Hematopoietic multipotent progenitor cell treated with erythropoietin and hydrocortisone succinate and interleukin-3 and kit ligand, for 15 days (in vitro differentiated cells): ENCODE results near the gene C1orf105.

Experiments
- DNase-seq: peaks from one replicate; pipeline ENCODE4 v3.0.0-alpha.2; 2015; ENCODE audit warnings: low spot score

The C1orf105 gene

GRCh38 chr1:172457479-172458130 lies 37.1 kb downstream of the C1orf105 start:
- no peak for DNase-seq

GRCh38 chr1:172460177-172460576 lies 39.7 kb downstream of the C1orf105 start:
- no peak for DNase-seq

- DNase-seq: no peak
These were observed 40.4 kb downstream of the C1orf105 start for GRCh38 chr1:172460887-172461315.

GRCh38 chr1:172465617-172466016 lies 45.1 kb downstream of the C1orf105 start:
- no peak for DNase-seq

- no peak for DNase-seq
These were observed 46.4 kb downstream of the C1orf105 start for GRCh38 chr1:172466795-172467407.

- no peak for DNase-seq
These were observed 47.0 kb downstream of the C1orf105 start for GRCh38 chr1:172467446-172467845.

- DNase-seq: no peak
These were observed 47.8 kb downstream of the C1orf105 start for GRCh38 chr1:172468296-172468695.

- no peak for DNase-seq
These were observed 49.2 kb downstream of the C1orf105 start for GRCh38 chr1:172469717-172470116.

GRCh38 chr1:172470149-172470548 lies 49.7 kb downstream of the C1orf105 start:
- no peak for DNase-seq

- DNase-seq: no peak
These were observed 51.2 kb downstream of the C1orf105 start for GRCh38 chr1:172471666-172472065.

- DNase-seq: no peak
These were observed 52.0 kb downstream of the C1orf105 start for GRCh38 chr1:172472495-172472894.

- DNase-seq: no peak
These were observed 52.8 kb downstream of the C1orf105 start for GRCh38 chr1:172473302-172473701.

GRCh38 chr1:172473842-172474241 lies 53.4 kb downstream of the C1orf105 start:
- no peak for DNase-seq

- DNase-seq: no peak
These were observed 55.8 kb downstream of the C1orf105 start for GRCh38 chr1:172476218-172476811.

GRCh38 chr1:172477216-172477615 lies 56.7 kb downstream of the C1orf105 start:
- DNase-seq: no peak

- no peak for DNase-seq
These were observed 57.3 kb downstream of the C1orf105 start for GRCh38 chr1:172477741-172478140.

- no peak for DNase-seq
These were observed 58.0 kb downstream of the C1orf105 start for GRCh38 chr1:172478485-172478884.

- no peak for DNase-seq
These were observed 59.9 kb downstream of the C1orf105 start for GRCh38 chr1:172480431-172480830.

- no peak for DNase-seq
These were observed 61.6 kb downstream of the C1orf105 start for GRCh38 chr1:172482044-172482443.

GRCh38 chr1:172483448-172483847 lies 63.0 kb downstream of the C1orf105 start:
- no peak for DNase-seq

- no peak for DNase-seq
These were observed 63.8 kb downstream of the C1orf105 start for GRCh38 chr1:172484252-172484651.

GRCh38 chr1:172485626-172486025 lies 65.1 kb downstream of the C1orf105 start:
- DNase-seq: peak; percentile 50

- no peak for DNase-seq
These were observed 66.4 kb downstream of the C1orf105 start for GRCh38 chr1:172486805-172487454.
